Neural cell (in vitro differentiated cells): Measurements from ENCODE around the gene ADGRB3. TPM values are rescaled to one million over a fixed set of nuclear protein-coding genes. Genes with fewer than 3 reads are reported as not detected.

Experiments used
- H2AFZ ChIP-seq: fragments of 200-600, 300-800 bp; sonication (generic), shearing (Covaris generic); 2 replicates; pipeline ENCODE4 v1.6.0; 2014; ENCODE audit warnings: low read depth, mild to moderate bottlenecking, antibody characterized with exemption, low read length, moderate library complexity
- H3F3A ChIP-seq: fragments of 200-600 bp; shearing (Covaris generic); 2 replicates; pipeline ENCODE4 v1.6.1; 2016; ENCODE audit warnings: mild to moderate bottlenecking, moderate library complexity, mixed read lengths, antibody characterized with exemption, low read length; ENCODE audit not compliant: insufficient read depth, poor library complexity, severe bottlenecking
- H3K27ac ChIP-seq: fragments of 200-600, 300-800 bp; sonication (generic), shearing (Covaris generic); 2 replicates; pipeline ENCODE4 v1.5.1; 2014; ENCODE audit warnings: mild to moderate bottlenecking, low read length, moderate library complexity
- H3K27me3 ChIP-seq: fragments of 300-800, 200-600 bp; sonication (generic), shearing (Covaris generic); 2 replicates; pipeline ENCODE4 v1.6.0; 2014; ENCODE audit warnings: mild to moderate bottlenecking, low read depth, low read length, moderate library complexity; ENCODE audit not compliant: insufficient read depth
- H3K36me3 ChIP-seq: fragments of 300-800, 200-600 bp; sonication (generic), shearing (Covaris generic); 2 replicates; pipeline ENCODE4 v1.5.1; 2014; ENCODE audit warnings: mild to moderate bottlenecking, antibody characterized with exemption, low read length, moderate library complexity; ENCODE audit not compliant: insufficient read depth
- H3K4me2 ChIP-seq: fragments of 300-800, 200-600 bp; sonication (generic), shearing (Covaris generic); 2 replicates; pipeline ENCODE4 v1.6.0; 2014; ENCODE audit warnings: mild to moderate bottlenecking, low read length
- H3K4me3 ChIP-seq: fragments of 300-800, 200-600 bp; sonication (generic), shearing (Covaris generic); 2 replicates; pipeline ENCODE4 v1.5.1; 2014; ENCODE audit warnings: mild to moderate bottlenecking, low read length, moderate library complexity
- H3K79me2 ChIP-seq: fragments of 200-600 bp; shearing (Covaris generic); replicated peaks from 2 replicates; pipeline ENCODE4 v1.6.0; 2014; ENCODE audit warnings: mild to moderate bottlenecking, low read length, moderate library complexity; ENCODE audit not compliant: insufficient read depth
- H3K9ac ChIP-seq: fragments of 300-800, 200-600 bp; sonication (generic), shearing (Covaris generic); 2 replicates; pipeline ENCODE4 v1.6.1; 2016; ENCODE audit warnings: mild to moderate bottlenecking, low read length, mixed read lengths
- H3K9me2 ChIP-seq: fragments of 200-600 bp; shearing (Covaris generic); 2 replicates; pipeline ENCODE4 v1.6.1; 2016; ENCODE audit warnings: mild to moderate bottlenecking, low read length, mixed read lengths; ENCODE audit not compliant: insufficient read depth
- H3K9me3 ChIP-seq: fragments of 200-600, 300-800 bp; sonication (generic), shearing (Covaris generic); 2 replicates; pipeline ENCODE4 v1.6.1; 2016; ENCODE audit warnings: mild to moderate bottlenecking, mixed run types, low read length, moderate library complexity, mixed read lengths
- H4K20me1 ChIP-seq: fragments of 200-600 bp; shearing (Covaris generic); 2 replicates; pipeline ENCODE4 v1.6.1; 2016; ENCODE audit warnings: mild to moderate bottlenecking, mixed run types; ENCODE audit not compliant: insufficient read depth
- EP300 ChIP-seq: fragments of 450-650 bp; conservative IDR thresholded peaks from 2 replicates; pipeline ENCODE4 v1.6.1; 2014; ENCODE audit warnings: antibody characterized with exemption, mild to moderate bottlenecking, moderate library complexity; ENCODE audit not compliant: poor library complexity, severe bottlenecking
- EZH2 ChIP-seq: fragments of 200-600, 300-800 bp; shearing (Covaris generic), sonication (generic); IDR thresholded peaks from 2 replicates; pipeline ENCODE4 v1.6.1; 2014; ENCODE audit warnings: antibody characterized with exemption, low read length, borderline replicate concordance, mild to moderate bottlenecking; ENCODE audit not compliant: insufficient read depth, poor library complexity, severe bottlenecking
- MXI1 ChIP-seq: fragments of 450-650 bp; conservative IDR thresholded peaks from 2 replicates; pipeline ENCODE4 v1.6.1; 2014; ENCODE audit warnings: antibody characterized with exemption, mild to moderate bottlenecking; ENCODE audit not compliant: poor library complexity, severe bottlenecking
- POLR2AphosphoS5 ChIP-seq: IDR thresholded peaks from 2 replicates; pipeline ENCODE4 v1.6.1; 2012
- RAD21 ChIP-seq: fragments of 450-650 bp; conservative IDR thresholded peaks from 2 replicates; pipeline ENCODE4 v1.6.1; 2014; ENCODE audit warnings: antibody characterized with exemption, mild to moderate bottlenecking, moderate library complexity
- SMC3 ChIP-seq: fragments of 450-650 bp; conservative IDR thresholded peaks from 2 replicates; pipeline ENCODE4 v1.6.1; 2014; ENCODE audit warnings: antibody characterized with exemption, mild to moderate bottlenecking, moderate library complexity; ENCODE audit not compliant: poor library complexity
- TAF1 ChIP-seq: IDR thresholded peaks from 2 replicates; pipeline ENCODE4 v1.6.1; 2012; ENCODE audit warnings: low read depth
- polyA plus RNA-seq: library from polyadenylated mRNA; depleted of rRNA; stranded (reverse); fragments of >200 nt; gene quantifications from 2 replicates; pipeline ENCODE4 v1.2.3, GENCODE V29; 2014
- TF ChIP-seq, protein P1 (sequence below): fragments of 450-650 bp; IDR thresholded peaks from 2 replicates; pipeline ENCODE4 v1.5.1; 2014; ENCODE audit warnings: antibody characterized with exemption, mild to moderate bottlenecking, moderate library complexity; ENCODE audit not compliant: poor library complexity, severe bottlenecking
- TF ChIP-seq, protein P2 (sequence below): IDR thresholded peaks from 2 replicates; pipeline ENCODE4 v1.6.1; 2012; ENCODE audit warnings: borderline replicate concordance

ADGRB3 gene
- polyA plus RNA-seq, 1 donor from 2014 or later: 66.5 TPM

DNA sequence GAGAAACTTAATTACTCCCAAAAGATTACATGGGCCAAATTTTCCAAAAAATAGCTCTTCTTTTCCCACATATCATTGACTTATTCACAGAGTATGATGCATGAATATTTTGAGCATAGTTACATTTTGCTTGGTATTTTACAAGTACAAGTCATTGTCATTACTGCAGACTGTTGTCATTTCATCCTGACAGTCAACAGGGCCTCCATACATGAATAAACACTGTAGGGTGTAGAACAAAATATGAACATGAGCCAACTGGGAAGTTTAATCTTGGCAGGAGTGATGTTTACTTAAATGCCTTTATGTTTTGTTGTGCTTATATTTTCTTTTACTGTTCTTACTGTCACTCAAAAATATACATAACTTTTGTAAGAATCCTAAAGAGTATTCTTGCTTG is 340.7 kb downstream of the ADGRB3 start:
- TF ChIP-seq, protein P1, sequence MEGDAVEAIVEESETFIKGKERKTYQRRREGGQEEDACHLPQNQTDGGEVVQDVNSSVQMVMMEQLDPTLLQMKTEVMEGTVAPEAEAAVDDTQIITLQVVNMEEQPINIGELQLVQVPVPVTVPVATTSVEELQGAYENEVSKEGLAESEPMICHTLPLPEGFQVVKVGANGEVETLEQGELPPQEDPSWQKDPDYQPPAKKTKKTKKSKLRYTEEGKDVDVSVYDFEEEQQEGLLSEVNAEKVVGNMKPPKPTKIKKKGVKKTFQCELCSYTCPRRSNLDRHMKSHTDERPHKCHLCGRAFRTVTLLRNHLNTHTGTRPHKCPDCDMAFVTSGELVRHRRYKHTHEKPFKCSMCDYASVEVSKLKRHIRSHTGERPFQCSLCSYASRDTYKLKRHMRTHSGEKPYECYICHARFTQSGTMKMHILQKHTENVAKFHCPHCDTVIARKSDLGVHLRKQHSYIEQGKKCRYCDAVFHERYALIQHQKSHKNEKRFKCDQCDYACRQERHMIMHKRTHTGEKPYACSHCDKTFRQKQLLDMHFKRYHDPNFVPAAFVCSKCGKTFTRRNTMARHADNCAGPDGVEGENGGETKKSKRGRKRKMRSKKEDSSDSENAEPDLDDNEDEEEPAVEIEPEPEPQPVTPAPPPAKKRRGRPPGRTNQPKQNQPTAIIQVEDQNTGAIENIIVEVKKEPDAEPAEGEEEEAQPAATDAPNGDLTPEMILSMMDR: no peak
- TF ChIP-seq POLR2AphosphoS5: no peak
- TF ChIP-seq EZH2: no peak
- TF ChIP-seq, protein P2, sequence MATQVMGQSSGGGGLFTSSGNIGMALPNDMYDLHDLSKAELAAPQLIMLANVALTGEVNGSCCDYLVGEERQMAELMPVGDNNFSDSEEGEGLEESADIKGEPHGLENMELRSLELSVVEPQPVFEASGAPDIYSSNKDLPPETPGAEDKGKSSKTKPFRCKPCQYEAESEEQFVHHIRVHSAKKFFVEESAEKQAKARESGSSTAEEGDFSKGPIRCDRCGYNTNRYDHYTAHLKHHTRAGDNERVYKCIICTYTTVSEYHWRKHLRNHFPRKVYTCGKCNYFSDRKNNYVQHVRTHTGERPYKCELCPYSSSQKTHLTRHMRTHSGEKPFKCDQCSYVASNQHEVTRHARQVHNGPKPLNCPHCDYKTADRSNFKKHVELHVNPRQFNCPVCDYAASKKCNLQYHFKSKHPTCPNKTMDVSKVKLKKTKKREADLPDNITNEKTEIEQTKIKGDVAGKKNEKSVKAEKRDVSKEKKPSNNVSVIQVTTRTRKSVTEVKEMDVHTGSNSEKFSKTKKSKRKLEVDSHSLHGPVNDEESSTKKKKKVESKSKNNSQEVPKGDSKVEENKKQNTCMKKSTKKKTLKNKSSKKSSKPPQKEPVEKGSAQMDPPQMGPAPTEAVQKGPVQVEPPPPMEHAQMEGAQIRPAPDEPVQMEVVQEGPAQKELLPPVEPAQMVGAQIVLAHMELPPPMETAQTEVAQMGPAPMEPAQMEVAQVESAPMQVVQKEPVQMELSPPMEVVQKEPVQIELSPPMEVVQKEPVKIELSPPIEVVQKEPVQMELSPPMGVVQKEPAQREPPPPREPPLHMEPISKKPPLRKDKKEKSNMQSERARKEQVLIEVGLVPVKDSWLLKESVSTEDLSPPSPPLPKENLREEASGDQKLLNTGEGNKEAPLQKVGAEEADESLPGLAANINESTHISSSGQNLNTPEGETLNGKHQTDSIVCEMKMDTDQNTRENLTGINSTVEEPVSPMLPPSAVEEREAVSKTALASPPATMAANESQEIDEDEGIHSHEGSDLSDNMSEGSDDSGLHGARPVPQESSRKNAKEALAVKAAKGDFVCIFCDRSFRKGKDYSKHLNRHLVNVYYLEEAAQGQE: no peak
- TF ChIP-seq SMC3: no peak
- TF ChIP-seq MXI1: no peak
- Histone ChIP-seq H3K4me3 (no peak overlapping the region), H3K9me2 (no peaks in the 10 kb centered on the region), H4K20me1 (no peaks in the 10 kb centered on the region), H3K27ac (no peak overlapping the region), H3K9me3 (no peaks in the 10 kb centered on the region), H3K79me2 (no peaks in the 10 kb centered on the region), H3K9ac (no peak overlapping the region), H2AFZ (no peak overlapping the region), H3F3A (no peaks in the 10 kb centered on the region), H3K27me3 (no peaks in the 10 kb centered on the region), H3K36me3 (no peaks in the 10 kb centered on the region), H3K4me2 (no peak overlapping the region)

DNA sequence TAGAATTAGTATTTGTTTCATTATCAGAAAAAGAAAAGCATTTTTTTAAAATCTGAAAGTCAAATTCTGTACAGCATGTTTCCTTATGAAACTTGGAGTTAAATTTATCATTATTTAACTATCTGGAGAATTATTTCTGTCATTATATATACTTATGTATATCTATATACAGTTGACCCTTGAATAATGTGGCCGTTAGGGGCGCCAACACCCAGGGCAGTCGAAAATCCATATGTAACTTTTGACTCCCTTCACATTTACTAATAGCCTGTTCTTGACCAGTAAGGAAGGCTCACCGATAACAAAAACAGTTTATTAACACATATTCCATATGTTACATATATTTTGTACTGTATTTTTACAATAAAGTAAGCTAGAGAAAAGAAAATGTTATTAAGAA is 341.2 kb downstream of the ADGRB3 start:
- Histone ChIP-seq H3K9me3 (no peaks in the 10 kb centered on the region), H3K27ac (no peak overlapping the region), H2AFZ (no peak overlapping the region), H3K9me2 (no peaks in the 10 kb centered on the region), H3K4me3 (no peak overlapping the region), H3K27me3 (no peaks in the 10 kb centered on the region), H4K20me1 (no peaks in the 10 kb centered on the region), H3K79me2 (no peaks in the 10 kb centered on the region), H3F3A (no peaks in the 10 kb centered on the region), H3K9ac (no peak overlapping the region), H3K36me3 (no peaks in the 10 kb centered on the region), H3K4me2 (no peak overlapping the region)
- TF ChIP-seq POLR2AphosphoS5: no peak
- no peak for TF ChIP-seq SMC3
- no peak for TF ChIP-seq EP300
- no peak for TF ChIP-seq EZH2
- no peak for TF ChIP-seq MXI1
- TF ChIP-seq, protein P1: no peak
- TF ChIP-seq RAD21: no peak
- TF ChIP-seq TAF1: no peak
- TF ChIP-seq, protein P2: no peak
